ENCODE measurements around the gene WHRN.

- TF ChIP-seq POLR2A (IDR thresholded peaks at IDR 0.05; ENCODE audit: low read depth, low read length) (no peak), TAF1 (IDR thresholded peaks at IDR 0.05; ENCODE audit: borderline replicate concordance, low read depth, low read length) (no peak), POLR2AphosphoS5 (IDR thresholded peaks at IDR 0.05; ENCODE audit: low read depth, low read length) (no peak)
Observed at GRCh38 chr9:114465417-114465816, 39.9 kb downstream of the WHRN start.

Measured in GM12892 (cell line).